ENCODE measurements around the gene SEPTIN3. TPM values are rescaled to one million over a fixed set of nuclear protein-coding genes. Genes with fewer than 3 reads are reported as not detected.

SEPTIN3 gene
- total RNA-seq, 1 donor, result under 0.01 TPM

- no peak within 1 kb of the TSS for H3K4me3 ChIP-seq (ENCODE audit: low read depth, low read length)
- no peak for DNase-seq (ENCODE audit: low read depth)
- TF ChIP-seq, protein P1, sequence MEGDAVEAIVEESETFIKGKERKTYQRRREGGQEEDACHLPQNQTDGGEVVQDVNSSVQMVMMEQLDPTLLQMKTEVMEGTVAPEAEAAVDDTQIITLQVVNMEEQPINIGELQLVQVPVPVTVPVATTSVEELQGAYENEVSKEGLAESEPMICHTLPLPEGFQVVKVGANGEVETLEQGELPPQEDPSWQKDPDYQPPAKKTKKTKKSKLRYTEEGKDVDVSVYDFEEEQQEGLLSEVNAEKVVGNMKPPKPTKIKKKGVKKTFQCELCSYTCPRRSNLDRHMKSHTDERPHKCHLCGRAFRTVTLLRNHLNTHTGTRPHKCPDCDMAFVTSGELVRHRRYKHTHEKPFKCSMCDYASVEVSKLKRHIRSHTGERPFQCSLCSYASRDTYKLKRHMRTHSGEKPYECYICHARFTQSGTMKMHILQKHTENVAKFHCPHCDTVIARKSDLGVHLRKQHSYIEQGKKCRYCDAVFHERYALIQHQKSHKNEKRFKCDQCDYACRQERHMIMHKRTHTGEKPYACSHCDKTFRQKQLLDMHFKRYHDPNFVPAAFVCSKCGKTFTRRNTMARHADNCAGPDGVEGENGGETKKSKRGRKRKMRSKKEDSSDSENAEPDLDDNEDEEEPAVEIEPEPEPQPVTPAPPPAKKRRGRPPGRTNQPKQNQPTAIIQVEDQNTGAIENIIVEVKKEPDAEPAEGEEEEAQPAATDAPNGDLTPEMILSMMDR (IDR thresholded peaks at IDR 0.05; ENCODE audit: insufficient read depth, low read depth, low read length), result no peak
Observed at GRCh38 chr22:41951898-41952474, 17.3 kb upstream of the SEPTIN3 start, which contains the start of gene SMIM45. Gene SMIM45 (plus strand): TSS chr22:41952150.

DNA sequence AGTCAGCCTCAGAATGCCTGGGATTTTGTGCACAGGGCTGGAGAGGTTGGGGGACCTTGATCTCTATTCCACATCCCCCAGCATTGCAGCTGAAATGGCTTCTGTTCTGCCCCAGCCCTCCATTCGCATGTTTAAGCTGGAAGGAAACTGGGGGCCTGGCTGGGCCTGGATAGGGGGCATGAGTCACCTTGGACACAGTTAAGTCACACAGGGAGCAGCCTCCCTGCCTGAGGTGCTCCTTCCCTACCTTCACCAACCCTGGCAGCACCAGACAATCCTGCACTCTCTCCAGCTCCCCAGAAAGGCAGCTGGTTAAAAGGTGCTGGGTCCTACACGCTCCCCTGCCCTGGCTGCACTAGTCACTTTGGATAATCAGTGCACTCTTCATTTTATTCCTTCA, 16.5 kb upstream of the SEPTIN3 start:
- no peak for DNase-seq (ENCODE audit: low read depth)
- TF ChIP-seq, protein P1 (IDR thresholded peaks at IDR 0.05; ENCODE audit: insufficient read depth, low read depth, low read length), result no peak
- no peak overlapping the region for H3K4me3 ChIP-seq (ENCODE audit: low read depth, low read length)

- no peak for DNase-seq (ENCODE audit: low read depth)
- TF ChIP-seq, protein P1 (IDR thresholded peaks at IDR 0.05; ENCODE audit: insufficient read depth, low read depth, low read length), result no peak
- H3K4me3 ChIP-seq (ENCODE audit: low read depth, low read length), result no peak overlapping the region
Observed at GRCh38 chr22:41957941-41958556, 11.2 kb upstream of the SEPTIN3 start.

DNA sequence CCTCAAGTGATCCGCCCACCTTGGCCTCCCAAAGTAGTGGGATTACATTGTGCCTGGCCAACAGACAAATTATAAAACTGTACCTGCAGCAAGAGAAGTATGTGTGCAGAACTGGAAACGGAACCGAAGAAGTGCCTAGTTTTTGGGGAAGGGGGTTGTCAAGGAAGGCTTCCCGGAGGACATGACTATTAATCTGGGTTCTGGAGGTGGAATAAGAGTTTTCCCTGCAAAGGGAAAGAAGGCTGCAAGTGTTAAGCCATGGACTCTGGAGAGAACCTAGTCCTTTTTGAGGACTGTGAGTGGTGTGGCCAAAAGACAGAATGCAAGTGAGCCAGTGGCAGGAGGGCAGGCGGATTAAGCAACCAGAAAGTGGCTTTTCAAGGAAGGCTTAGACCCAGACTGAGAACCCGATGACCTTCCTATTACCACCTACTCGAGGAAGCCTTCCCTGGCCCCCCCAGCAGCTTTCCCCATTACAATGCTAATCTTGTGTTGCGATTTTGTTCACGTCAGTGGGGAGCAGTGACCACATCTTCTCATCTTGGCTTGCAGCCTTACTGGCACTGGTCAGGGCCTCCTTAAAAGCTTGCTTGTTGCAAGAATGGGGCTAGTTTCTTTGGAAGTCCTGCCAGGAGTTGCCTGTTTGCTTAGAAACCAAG, 5.7 kb upstream of the SEPTIN3 start:
- DNase-seq (ENCODE audit: low read depth), result no peak
- H3K4me3 ChIP-seq (ENCODE audit: low read depth, low read length), result no peak overlapping the region
- TF ChIP-seq, protein P1 (IDR thresholded peaks at IDR 0.05; ENCODE audit: insufficient read depth, low read depth, low read length), result no peak

GRCh38 chr22:41964112-41964491, 5.1 kb upstream of the SEPTIN3 start:
- TF ChIP-seq, protein P1 (IDR thresholded peaks at IDR 0.05; ENCODE audit: insufficient read depth, low read depth, low read length), result no peak
- no peak overlapping the region for H3K4me3 ChIP-seq (ENCODE audit: low read depth, low read length)
- DNase-seq (ENCODE audit: low read depth), result no peak

DNA sequence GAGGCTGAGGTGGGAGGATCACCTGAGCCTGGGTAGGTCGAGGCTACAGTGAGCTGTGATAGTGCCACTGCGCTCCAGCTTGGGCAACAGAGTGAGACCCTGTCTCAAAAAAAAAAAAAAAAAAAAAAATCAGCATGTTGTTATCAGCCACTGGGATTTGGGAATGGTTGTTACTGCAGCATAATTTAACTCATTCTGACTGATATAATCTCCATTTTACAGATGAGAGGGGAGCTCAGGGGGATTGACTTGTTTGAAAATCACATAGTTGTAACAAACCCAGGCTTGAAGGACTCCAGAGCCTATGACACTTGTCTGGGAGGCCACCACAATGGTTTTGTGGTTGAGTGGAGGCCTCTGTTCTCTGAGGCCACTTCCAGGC, 3.0 kb upstream of the SEPTIN3 start:
- no peak overlapping the region for H3K4me3 ChIP-seq (ENCODE audit: low read depth, low read length)
- TF ChIP-seq, protein P1 (IDR thresholded peaks at IDR 0.05; ENCODE audit: insufficient read depth, low read depth, low read length), result no peak
- DNase-seq (ENCODE audit: low read depth), result no peak

Measured in fibroblast of villous mesenchyme (primary cell).